IPS-15b (cell line): Measurements from ENCODE around the gene ZNF577.
A peak's percentile ranks its signal among the peaks of the same experiment; 100 is the strongest.
"Not testable (repeated sequence)": the region's sequence is repeated elsewhere in the genome, so short reads cannot be mapped to it uniquely, and the experiment has no call there.

ENCODE experiments used
- H3K27me3 ChIP-seq: one replicate; pipeline ENCODE4 v1.6.1; 2013; ENCODE audit warnings: low read length; ENCODE audit not compliant: control insufficient read depth, insufficient read depth
- H3K36me3 ChIP-seq: one replicate; pipeline ENCODE4 v1.6.1; 2013; ENCODE audit warnings: low read length; ENCODE audit not compliant: control insufficient read depth, insufficient read depth
- H3K4me1 ChIP-seq: one replicate; pipeline ENCODE4 v1.6.1; 2013; ENCODE audit warnings: mild to moderate bottlenecking, low read length; ENCODE audit not compliant: control insufficient read depth, insufficient read depth
- H3K4me3 ChIP-seq: one replicate; pipeline ENCODE4 v1.5.1; 2013; ENCODE audit warnings: low read depth, low read length
- H3K9ac ChIP-seq: one replicate; pipeline ENCODE4 v1.6.1; 2013; ENCODE audit warnings: low read depth, mild to moderate bottlenecking, low read length
- H3K9me3 ChIP-seq: one replicate; pipeline ENCODE4 v1.6.1; 2013; ENCODE audit warnings: mild to moderate bottlenecking, low read length; ENCODE audit not compliant: control insufficient read depth, insufficient read depth

Gene ZNF577

GRCh38 chr19:51905639-51906038 lies 17.9 kb upstream of the ZNF577 start:
- Histone ChIP-seq H3K9ac (peak overlapping the region; percentile 99), H3K4me3 (peak overlapping the region; percentile 98), H3K36me3 (peaks cover 20% of the 10 kb centered on the region), H3K4me1 (peaks cover 22% of the 10 kb centered on the region)
- H3K27me3 ChIP-seq, H3K9me3 ChIP-seq: not testable (repeated sequence)

DNA sequence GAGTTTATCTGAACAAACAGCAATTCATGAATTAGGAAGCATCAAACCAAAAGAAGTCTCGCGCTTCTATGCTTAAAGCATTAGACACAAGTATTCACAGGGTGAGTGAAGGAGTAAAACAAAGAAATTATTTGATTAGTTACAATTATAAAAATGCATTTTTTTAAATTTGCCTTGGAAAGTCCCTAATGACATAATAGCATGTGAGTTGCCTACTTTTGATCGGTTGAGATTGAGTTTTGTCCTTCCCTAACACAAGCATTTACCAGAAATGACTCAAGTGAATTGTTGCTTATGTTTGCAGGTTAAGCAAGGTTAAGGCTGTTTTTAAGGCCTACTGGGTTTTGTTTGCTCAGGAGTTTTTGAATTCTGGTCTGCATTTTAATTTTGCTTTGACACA lies 17.5 kb upstream of the ZNF577 start:
- Histone ChIP-seq H3K27me3 (no peaks in the 10 kb centered on the region), H3K4me3 (peak overlapping the region; percentile 98), H3K36me3 (peaks cover 25% of the 10 kb centered on the region), H3K9ac (peak overlapping the region; percentile 99), H3K4me1 (peaks cover 22% of the 10 kb centered on the region), H3K9me3 (peaks cover 12% of the 10 kb centered on the region)

GRCh38 chr19:51904331-51905165 lies 16.8 kb upstream of the ZNF577 start, which contains the start of gene ZNF649:
Gene ZNF649 (minus strand): TSS chr19:51905017. CDS start chr19:51900107, 4,910 bp downstream.
- H3K27me3 ChIP-seq: no peaks in the 10 kb centered on the region
- H3K36me3 ChIP-seq: peaks cover 31% of the 10 kb centered on the region
- peak within 1 kb of the TSS; percentile 98 for H3K4me3 ChIP-seq
- H3K9ac ChIP-seq: peak within 1 kb of the TSS; percentile 99
- peaks cover 22% of the 10 kb centered on the region for H3K4me1 ChIP-seq
- H3K9me3 ChIP-seq: peaks cover 16% of the 10 kb centered on the region

DNA sequence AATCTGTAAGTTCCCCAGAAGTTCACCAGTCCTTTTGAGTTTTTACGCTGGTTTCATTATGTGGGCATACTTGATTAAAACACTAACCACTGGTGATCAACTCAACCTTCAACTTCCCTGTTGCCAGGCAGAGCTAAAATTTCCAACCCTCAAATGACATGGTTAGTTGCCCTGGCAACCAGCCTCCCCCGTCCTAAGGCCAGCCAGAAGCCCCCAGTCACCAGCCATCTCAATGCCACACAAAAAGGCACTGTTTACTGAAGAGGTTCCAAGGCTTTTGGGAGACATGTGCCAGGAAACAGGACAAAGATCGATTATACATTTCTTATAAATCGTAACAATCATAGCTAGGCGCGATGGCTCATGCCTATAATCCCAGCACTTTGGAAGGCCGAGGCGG lies 15.4 kb upstream of the ZNF577 start:
- H3K27me3 ChIP-seq: no peaks in the 10 kb centered on the region
- peaks cover 45% of the 10 kb centered on the region for H3K36me3 ChIP-seq
- peak overlapping the region; percentile 98 for H3K4me3 ChIP-seq
- H3K4me1 ChIP-seq: peaks cover 15% of the 10 kb centered on the region
- peak overlapping the region; percentile 61 for H3K9ac ChIP-seq
- H3K9me3 ChIP-seq: peaks cover 22% of the 10 kb centered on the region

- peaks cover 57% of the 10 kb centered on the region for H3K36me3 ChIP-seq
- peaks cover 30% of the 10 kb centered on the region for H3K9me3 ChIP-seq
- peak overlapping the region; percentile 61 for H3K9ac ChIP-seq
- peaks cover 9% of the 10 kb centered on the region for H3K4me1 ChIP-seq
- H3K4me3 ChIP-seq: peak overlapping the region; percentile 98
- no peaks in the 10 kb centered on the region for H3K27me3 ChIP-seq
Measured at GRCh38 chr19:51901860-51902259, 14.1 kb upstream of the ZNF577 start.

DNA sequence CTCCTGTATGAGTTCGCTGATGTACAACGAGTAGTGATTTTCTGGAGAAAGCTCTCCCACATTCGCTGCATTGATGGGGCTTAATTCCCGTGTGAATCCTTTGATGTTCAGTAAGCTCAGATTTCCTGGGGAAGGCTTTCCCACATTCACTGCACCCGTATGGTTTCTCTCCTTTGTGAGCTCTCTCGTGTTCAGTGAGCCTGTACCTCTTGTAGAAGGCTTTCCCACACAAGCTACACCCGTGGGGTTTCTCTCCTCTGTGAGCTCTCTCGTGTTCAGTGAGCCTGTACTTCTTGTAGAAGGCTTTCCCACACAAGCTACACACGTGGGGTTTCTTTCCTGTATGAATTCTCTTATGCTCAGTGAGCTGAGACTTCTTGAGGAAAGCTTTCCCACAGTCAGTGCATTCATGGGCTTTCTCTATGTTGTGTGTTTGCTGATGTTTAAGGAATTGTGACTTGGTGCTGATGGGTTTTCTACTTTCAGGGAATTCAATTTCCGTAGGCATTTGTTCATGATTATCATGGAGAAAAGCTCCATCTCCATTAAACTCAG lies 3.5 kb upstream of the ZNF577 start:
- peaks cover 45% of the 10 kb centered on the region for H3K9me3 ChIP-seq
- no peaks in the 10 kb centered on the region for H3K27me3 ChIP-seq
- no peak overlapping the region for H3K4me3 ChIP-seq
- peaks cover 66% of the 10 kb centered on the region for H3K36me3 ChIP-seq
- no peak overlapping the region for H3K9ac ChIP-seq
- no peaks in the 10 kb centered on the region for H3K4me1 ChIP-seq

- Histone ChIP-seq H3K9ac (no peak overlapping the region), H3K9me3 (peaks cover 38% of the 10 kb centered on the region), H3K4me3 (no peak overlapping the region), H3K36me3 (peaks cover 57% of the 10 kb centered on the region), H3K27me3 (no peaks in the 10 kb centered on the region), H3K4me1 (no peaks in the 10 kb centered on the region)
Measured at GRCh38 chr19:51889934-51890333, 2.2 kb upstream of the ZNF577 start.

GRCh38 chr19:51884713-51885112 lies 3.0 kb downstream of the ZNF577 start:
- peaks cover 22% of the 10 kb centered on the region for H3K36me3 ChIP-seq
- H3K4me1 ChIP-seq: no peaks in the 10 kb centered on the region
- H3K27me3 ChIP-seq: no peaks in the 10 kb centered on the region
- peaks cover 6% of the 10 kb centered on the region for H3K9me3 ChIP-seq
- H3K9ac ChIP-seq: no peak overlapping the region
- no peak overlapping the region for H3K4me3 ChIP-seq

- Histone ChIP-seq H3K27me3 (no peaks in the 10 kb centered on the region), H3K4me3 (no peak overlapping the region), H3K4me1 (no peaks in the 10 kb centered on the region), H3K36me3 (peaks cover 31% of the 10 kb centered on the region), H3K9me3 (peaks cover 12% of the 10 kb centered on the region), H3K9ac (no peak overlapping the region)
Measured at GRCh38 chr19:51882518-51882917, 5.2 kb downstream of the ZNF577 start.

DNA sequence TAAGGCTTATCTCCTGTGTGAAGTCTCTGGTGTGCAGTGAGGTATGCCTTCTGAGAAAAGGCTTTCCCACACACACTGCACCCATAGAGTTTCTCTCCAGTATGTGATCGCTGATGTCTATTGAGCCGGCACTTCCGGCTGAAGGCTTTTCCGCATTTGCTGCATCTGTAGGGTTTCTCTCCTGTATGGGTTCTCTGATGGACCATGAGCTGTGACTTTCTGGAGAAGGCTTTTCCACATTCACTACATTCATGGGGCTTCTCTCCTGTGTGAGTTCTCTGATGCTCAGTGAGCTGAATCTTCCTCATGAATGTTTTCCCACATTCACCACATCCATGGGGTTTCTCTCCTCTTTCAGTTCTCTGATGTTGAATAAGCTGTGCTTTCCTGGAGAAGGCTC lies 14.7 kb downstream of the ZNF577 start:
- Histone ChIP-seq H3K36me3 (peaks cover 63% of the 10 kb centered on the region), H3K9me3 (peaks cover 61% of the 10 kb centered on the region), H3K27me3 (no peaks in the 10 kb centered on the region), H3K9ac (no peak overlapping the region), H3K4me1 (no peaks in the 10 kb centered on the region), H3K4me3 (peak overlapping the region; percentile 16)

DNA sequence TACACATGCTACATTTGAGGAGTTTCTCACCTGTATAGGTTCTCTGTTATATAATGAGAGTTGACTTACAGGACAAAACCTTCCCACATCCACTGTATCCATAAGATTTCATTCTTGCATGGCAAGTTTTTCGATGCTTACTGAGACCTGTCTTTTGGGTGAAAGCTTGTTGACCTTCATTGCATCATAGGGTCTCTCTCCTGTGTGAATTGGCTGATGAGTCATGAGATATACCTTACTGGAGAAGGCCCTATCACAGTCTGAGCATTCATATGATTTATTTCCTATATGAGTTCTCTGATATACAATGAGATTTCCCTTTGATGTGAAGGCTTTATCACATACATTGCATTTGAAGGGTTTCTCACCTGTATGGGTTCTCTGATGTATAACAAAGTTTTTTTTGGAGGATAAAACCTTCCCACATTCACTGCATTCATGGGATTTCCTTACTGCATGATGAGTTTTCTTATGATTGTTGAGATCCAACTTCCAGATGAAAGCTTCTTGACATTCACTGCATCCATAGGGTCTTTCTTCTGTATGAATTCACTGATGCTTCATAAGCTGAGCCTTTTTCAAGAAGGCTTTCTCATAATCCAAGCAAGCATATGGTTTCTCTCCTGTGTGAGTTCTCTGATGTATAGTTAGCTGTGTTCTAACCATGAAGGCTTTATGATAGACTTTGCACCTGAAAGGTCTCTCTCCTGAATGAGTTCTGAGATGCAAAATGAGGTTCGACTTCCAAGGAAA lies 25.7 kb downstream of the ZNF577 start:
- H3K4me3 ChIP-seq: no peak overlapping the region
- H3K27me3 ChIP-seq: no peaks in the 10 kb centered on the region
- peaks cover 10% of the 10 kb centered on the region for H3K36me3 ChIP-seq
- no peaks in the 10 kb centered on the region for H3K4me1 ChIP-seq
- H3K9ac ChIP-seq: no peak overlapping the region
- H3K9me3 ChIP-seq: peaks cover 37% of the 10 kb centered on the region
